HUES48 (cell line): Measurements from ENCODE around the gene COL9A1.

Source experiments
- H3K27ac ChIP-seq: one replicate; pipeline ENCODE4 v1.7.0; 2013; ENCODE audit warnings: low read depth, low read length, inconsistent platforms
- H3K27me3 ChIP-seq: 2 replicates; pipeline ENCODE4 v1.6.1; 2013; ENCODE audit warnings: mild to moderate bottlenecking, low read length; ENCODE audit not compliant: control insufficient read depth, insufficient read depth
- H3K36me3 ChIP-seq: 2 replicates; pipeline ENCODE4 v1.6.1; 2013; ENCODE audit warnings: low read length; ENCODE audit not compliant: control insufficient read depth, insufficient read depth
- H3K4me1 ChIP-seq: 2 replicates; pipeline ENCODE4 v1.6.1; 2013; ENCODE audit warnings: mild to moderate bottlenecking, low read length; ENCODE audit not compliant: control insufficient read depth, insufficient read depth
- H3K4me3 ChIP-seq: 2 replicates; pipeline ENCODE4 v1.5.1; 2013; ENCODE audit warnings: mild to moderate bottlenecking, low read depth, low read length
- H3K9ac ChIP-seq: 2 replicates; pipeline ENCODE4 v1.6.1; 2013; ENCODE audit warnings: mild to moderate bottlenecking, low read depth, low read length, moderate library complexity
- H3K9me3 ChIP-seq: 2 replicates; pipeline ENCODE4 v1.6.1; 2013; ENCODE audit warnings: low read length; ENCODE audit not compliant: control insufficient read depth, insufficient read depth

The COL9A1 gene

GRCh38 chr6:70176842-70177550 is 125.9 kb downstream of the COL9A1 start:
- Histone ChIP-seq H3K27me3 (no peaks in the 10 kb centered on the region), H3K9ac (no peak overlapping the region), H3K9me3 (no peaks in the 10 kb centered on the region)

GRCh38 chr6:70175770-70176169 is 127.1 kb downstream of the COL9A1 start:
- no peaks in the 10 kb centered on the region for H3K36me3 ChIP-seq
- H3K27ac ChIP-seq: no peak overlapping the region
- no peak overlapping the region for H3K9ac ChIP-seq
- no peak overlapping the region for H3K4me3 ChIP-seq
- no peaks in the 10 kb centered on the region for H3K9me3 ChIP-seq
- H3K4me1 ChIP-seq: no peaks in the 10 kb centered on the region
- no peaks in the 10 kb centered on the region for H3K27me3 ChIP-seq

More at GRCh38 chr6:70176842-70177550, 125.9 kb downstream of the COL9A1 start:
- no peaks in the 10 kb centered on the region for H3K36me3 ChIP-seq
- H3K27ac ChIP-seq: no peak overlapping the region
- no peak overlapping the region for H3K4me3 ChIP-seq
- H3K4me1 ChIP-seq: no peaks in the 10 kb centered on the region

DNA sequence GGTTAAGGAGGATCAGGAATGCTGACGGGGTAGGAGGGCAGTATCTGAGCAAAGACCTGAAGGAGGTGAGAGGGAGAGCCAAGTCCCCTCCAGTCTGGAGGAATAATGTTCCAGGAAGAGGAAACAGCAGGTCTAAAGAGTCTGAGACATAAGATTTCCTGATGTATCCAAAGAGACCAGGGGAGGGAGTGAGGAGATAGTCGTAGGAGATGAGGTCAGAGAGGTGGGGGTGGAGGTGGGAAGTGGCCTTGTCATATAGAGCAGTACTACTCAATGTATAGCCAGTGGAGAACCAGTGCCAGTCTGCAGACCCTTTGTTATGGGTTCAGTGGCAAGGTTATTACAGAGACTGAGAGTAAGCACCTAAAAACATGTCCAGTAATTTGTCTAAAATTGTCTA is 130.6 kb downstream of the COL9A1 start:
- Histone ChIP-seq H3K27me3 (no peaks in the 10 kb centered on the region), H3K9me3 (no peaks in the 10 kb centered on the region), H3K36me3 (no peaks in the 10 kb centered on the region), H3K4me1 (no peaks in the 10 kb centered on the region), H3K9ac (no peak overlapping the region), H3K27ac (no peak overlapping the region), H3K4me3 (no peak overlapping the region)

DNA sequence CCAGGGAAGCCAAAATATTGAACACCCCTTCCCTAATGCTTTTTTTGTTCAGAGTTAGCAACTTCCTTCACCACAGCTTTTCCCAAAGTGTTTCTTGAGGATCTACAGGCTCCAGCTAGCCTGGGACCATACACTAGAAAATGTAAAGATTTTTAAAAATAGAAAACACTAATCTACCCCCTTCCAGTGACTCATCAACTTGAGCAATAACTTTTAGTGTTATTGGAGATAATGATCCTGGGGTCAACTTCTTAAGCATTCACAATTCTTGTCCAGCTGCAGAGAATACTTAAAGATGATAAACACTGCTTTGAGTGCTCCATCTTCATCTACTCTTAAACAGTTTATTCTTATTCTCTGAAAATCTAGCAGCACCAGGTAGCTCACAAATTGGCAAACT is 131.6 kb downstream of the COL9A1 start:
- Histone ChIP-seq H3K9me3 (no peaks in the 10 kb centered on the region), H3K9ac (no peak overlapping the region), H3K27me3 (no peaks in the 10 kb centered on the region), H3K4me1 (peaks cover under 1% of the 10 kb centered on the region; the same call in 1 of the 2 replicates), H3K27ac (no peak overlapping the region), H3K36me3 (no peaks in the 10 kb centered on the region), H3K4me3 (no peak overlapping the region)

- H3K9ac ChIP-seq: no peak overlapping the region
- peaks cover 5% of the 10 kb centered on the region; the same call in 1 of the 2 replicates for H3K4me1 ChIP-seq
- H3K4me3 ChIP-seq: no peak overlapping the region
- H3K36me3 ChIP-seq: no peaks in the 10 kb centered on the region
- no peak overlapping the region for H3K27ac ChIP-seq
- no peaks in the 10 kb centered on the region for H3K9me3 ChIP-seq
- H3K27me3 ChIP-seq: no peaks in the 10 kb centered on the region
Observed at GRCh38 chr6:70168681-70169377, 134.1 kb downstream of the COL9A1 start.
